H9 (cell line): Measurements from ENCODE around the gene CDK6. TPM values are rescaled to one million over a fixed set of nuclear protein-coding genes. Genes with fewer than 3 reads are reported as not detected.
A peak's percentile ranks its signal among the peaks of the same experiment; 100 is the strongest.
"Not testable (repeated sequence)": the region's sequence is repeated elsewhere in the genome, so short reads cannot be mapped to it uniquely, and the experiment has no call there.

Experiments
- DNase-seq: peaks from one replicate; pipeline ENCODE4 v3.0.0-alpha.2; 2017
- H2AFZ ChIP-seq: one replicate; pipeline ENCODE4 v1.6.1; 2013; ENCODE audit warnings: mild to moderate bottlenecking, low read length, control low read depth, moderate library complexity
- H2AK5ac ChIP-seq: 2 replicates; pipeline ENCODE4 v1.6.1; 2013; ENCODE audit warnings: low read length, control low read depth, mixed read lengths; ENCODE audit not compliant: insufficient read length
- H2BK120ac ChIP-seq: one replicate; pipeline ENCODE4 v1.6.1; 2013; ENCODE audit warnings: low read depth, mild to moderate bottlenecking, low read length, control low read depth, inconsistent platforms; ENCODE audit not compliant: poor library complexity, severe bottlenecking
- H2BK12ac ChIP-seq: 2 replicates; pipeline ENCODE4 v1.6.1; 2013; ENCODE audit warnings: low read length, control low read depth, mixed read lengths, low read depth; ENCODE audit not compliant: insufficient read length
- H2BK15ac ChIP-seq: 2 replicates; pipeline ENCODE4 v1.6.1; 2013; ENCODE audit warnings: low read depth, low read length, control low read depth
- H2BK20ac ChIP-seq: one replicate; pipeline ENCODE4 v1.6.1; 2013; ENCODE audit warnings: low read depth, mild to moderate bottlenecking, low read length, control low read depth, inconsistent platforms; ENCODE audit not compliant: poor library complexity, severe bottlenecking
- H2BK5ac ChIP-seq: 2 replicates; pipeline ENCODE4 v1.6.1; 2013; ENCODE audit warnings: low read length, control low read depth, mixed read lengths; ENCODE audit not compliant: insufficient read length
- H3K14ac ChIP-seq: 2 replicates; pipeline ENCODE4 v1.6.1; 2013; ENCODE audit warnings: low read length, control low read depth; ENCODE audit not compliant: insufficient read depth
- H3K18ac ChIP-seq: 2 replicates; pipeline ENCODE4 v1.6.1; 2013; ENCODE audit warnings: low read depth, mild to moderate bottlenecking, mixed read lengths, low read length, control low read depth; ENCODE audit not compliant: insufficient read length
- H3K23ac ChIP-seq: 2 replicates; pipeline ENCODE4 v1.6.1; 2013; ENCODE audit warnings: low read length, control low read depth, mixed read lengths, low read depth; ENCODE audit not compliant: insufficient read length
- H3K23me2 ChIP-seq: 2 replicates; pipeline ENCODE4 v1.6.1; 2013; ENCODE audit warnings: low read depth, mild to moderate bottlenecking, mixed read lengths, low read length, control low read depth; ENCODE audit not compliant: insufficient read length, poor library complexity, severe bottlenecking
- H3K27ac ChIP-seq: 2 replicates; pipeline ENCODE4 v1.5.1; 2013; ENCODE audit warnings: low read length, control low read depth, mixed read lengths, low read depth; ENCODE audit not compliant: insufficient read length
- H3K27me3 ChIP-seq: 2 replicates; pipeline ENCODE4 v1.6.1; 2013; ENCODE audit warnings: low read length, control low read depth, inconsistent platforms; ENCODE audit not compliant: insufficient read depth
- H3K4ac ChIP-seq: 2 replicates; pipeline ENCODE4 v1.6.1; 2013; ENCODE audit warnings: low read depth, mild to moderate bottlenecking, control low read depth, inconsistent platforms, low read length, moderate library complexity
- H3K4me1 ChIP-seq: 2 replicates; pipeline ENCODE4 v1.6.1; 2013; ENCODE audit warnings: low read length, control low read depth, inconsistent platforms; ENCODE audit not compliant: insufficient read depth
- H3K4me2 ChIP-seq: 2 replicates; pipeline ENCODE4 v1.6.1; 2013; ENCODE audit warnings: low read length, control low read depth, mixed read lengths; ENCODE audit not compliant: insufficient read length, insufficient read depth
- H3K56ac ChIP-seq: 2 replicates; pipeline ENCODE4 v1.6.1; 2013; ENCODE audit warnings: low read depth, mild to moderate bottlenecking, mixed read lengths, low read length, control low read depth; ENCODE audit not compliant: insufficient read length
- H3K79me1 ChIP-seq: 2 replicates; pipeline ENCODE4 v1.6.1; 2013; ENCODE audit warnings: low read depth, mild to moderate bottlenecking, moderate library complexity, low read length, control low read depth, inconsistent platforms; ENCODE audit not compliant: insufficient read depth, poor library complexity, severe bottlenecking
- H3K79me2 ChIP-seq: 2 replicates; pipeline ENCODE4 v1.6.1; 2013; ENCODE audit warnings: low read length, control low read depth, inconsistent platforms; ENCODE audit not compliant: insufficient read depth
- H3K9ac ChIP-seq: 2 replicates; pipeline ENCODE4 v1.6.1; 2013; ENCODE audit warnings: low read length, control low read depth, mixed read lengths; ENCODE audit not compliant: insufficient read length; ENCODE audit errors: extremely low read depth
- H3K9me3 ChIP-seq: one replicate; pipeline ENCODE4 v1.6.1; 2013; ENCODE audit warnings: low read depth, low read length, inconsistent platforms; ENCODE audit not compliant: control insufficient read depth
- H3T11ph ChIP-seq: one replicate; pipeline ENCODE4 v1.6.1; 2013; ENCODE audit warnings: mild to moderate bottlenecking, low read length, control low read depth, inconsistent platforms
- H4K20me1 ChIP-seq: one replicate; pipeline ENCODE4 v1.6.1; 2013; ENCODE audit not compliant: control insufficient read depth, insufficient read length, insufficient read depth
- H4K5ac ChIP-seq: 2 replicates; pipeline ENCODE4 v1.6.1; 2013; ENCODE audit warnings: low read depth, mild to moderate bottlenecking, mixed read lengths, low read length, control low read depth; ENCODE audit not compliant: insufficient read length
- H4K8ac ChIP-seq: replicated peaks from 2 replicates; pipeline ENCODE4 v1.6.1; 2013; ENCODE audit warnings: low read length, control low read depth, mixed read lengths, low read depth; ENCODE audit not compliant: insufficient read length
- H4K91ac ChIP-seq: 2 replicates; pipeline ENCODE4 v1.6.1; 2013; ENCODE audit warnings: low read depth, mild to moderate bottlenecking, moderate library complexity, mixed read lengths, low read length, control low read depth; ENCODE audit not compliant: insufficient read length
- H3K27ac Mint-ChIP-seq, 3 experiments: 2 replicates in 2 of 3; 3 replicates in 1 of 3; pipeline ENCODE4 v1.8.0; 2020 to 2021; ENCODE audit warnings: mixed read lengths in 3 of 3, mild to moderate bottlenecking in 1 of 3, moderate library complexity in 1 of 3
- H3K27me3 Mint-ChIP-seq: 2 replicates; pipeline ENCODE4 v1.8.0; 2021; ENCODE audit warnings: low read depth, mild to moderate bottlenecking, moderate library complexity, mixed read lengths
- H3K36me3 Mint-ChIP-seq, 3 experiments: 2 replicates in 2 of 3; 3 replicates in 1 of 3; pipeline ENCODE4 v1.8.0; 2020 to 2021; ENCODE audit warnings: low read depth in 3 of 3, mixed read lengths in 3 of 3; ENCODE audit not compliant: insufficient read depth in 1 of 3
- H3K4me1 Mint-ChIP-seq, 2 experiments: 2 replicates each; pipeline ENCODE4 v1.8.0; 2020; ENCODE audit warnings: mixed read lengths in 2 of 2
- H3K4me3 Mint-ChIP-seq, 2 experiments: 2 replicates in 1 of 2; 3 replicates in 1 of 2; pipeline ENCODE4 v1.8.0; 2020 to 2021; ENCODE audit warnings: mild to moderate bottlenecking in 2 of 2, mixed read lengths in 2 of 2, moderate library complexity in 1 of 2
- H3K9me3 Mint-ChIP-seq, 2 experiments: 2 replicates in 1 of 2; 3 replicates in 1 of 2; pipeline ENCODE4 v1.8.0; 2020; ENCODE audit warnings: mild to moderate bottlenecking in 2 of 2, mixed read lengths in 2 of 2, moderate library complexity in 1 of 2
- WGBS: extraction: QIAGEN DNeasy Blood & Tissue Kit; methylation state at CpG from one replicate; pipeline ENCODE4 v1.1.7; 2013; ENCODE audit warnings: missing lambda C conversion rate, low lambda C conversion rate, mixed read lengths; ENCODE audit not compliant: insufficient read length; ENCODE audit errors: extremely low coverage; 5-methylcytosine and 5-hydroxymethylcytosine counted together
- long read RNA-seq: library from polyadenylated mRNA; unstranded; transcript quantifications from one replicate; pipeline ENCODE4 v2.0.0, GENCODE V29; 2020
- total RNA-seq: library from RNA; stranded (reverse); gene quantifications from 2 replicates; pipeline ENCODE4 v1.2.1, GENCODE V29; 2021
- TF ChIP-seq, protein P1 (sequence below): fragments of 200-600 bp; sonication (generic); conservative IDR thresholded peaks from 3 replicates; pipeline ENCODE4 v1.8.0; 2021; ENCODE audit warnings: antibody characterized with exemption, mild to moderate bottlenecking

CDK6 gene
- 30.0 and 32.4 TPM in 2 replicates for total RNA-seq
- long read RNA-seq, full-length matches to known transcripts = 7 of 30 reads
- long read RNA-seq, partial matches to known transcripts = 12 of 30 reads
- long read RNA-seq, other reads (novel, unspliced or antisense) = 11 of 30 reads

GRCh38 chr7:92836489-92836999, at the start of gene CDK6:
Gene CDK6, minus strand, starts transcription at chr7:92836573. Its CDS starts 3,250 bp downstream, at chr7:92833323.
- H3K4ac ChIP-seq = no peak within 1 kb of the TSS
- no peaks in the 10 kb centered on the region for H3K9me3 ChIP-seq
- no peak within 1 kb of the TSS for H2AK5ac ChIP-seq
- no peak within 1 kb of the TSS for H2BK12ac ChIP-seq
- Mint-ChIP-seq H3K4me1 (peaks cover 27 to 36% of the 10 kb centered on the region in 2 experiments), H3K9me3 (no peaks in the 10 kb centered on the region; a peak in 3 of 5 replicates), H3K27me3 (peaks cover 52% of the 10 kb centered on the region), H3K4me3 (peak within 1 kb of the TSS; percentile 90 to 99), H3K36me3 (no peaks in the 10 kb centered on the region; a peak in 1 of 7 replicates), H3K27ac (peak within 1 kb of the TSS in 1 of 3 experiments; percentile 72; a peak in 3 of 7 replicates)
- H3K79me1 ChIP-seq = no peaks in the 10 kb centered on the region
- no peak within 1 kb of the TSS for H3K23ac ChIP-seq
- H3K79me2 ChIP-seq = no peaks in the 10 kb centered on the region
- H2BK120ac ChIP-seq = no peak within 1 kb of the TSS
- no peak within 1 kb of the TSS for H4K8ac ChIP-seq
- H3K14ac ChIP-seq = no peak within 1 kb of the TSS
- H2BK15ac ChIP-seq = no peak within 1 kb of the TSS
- no peak within 1 kb of the TSS for H3T11ph ChIP-seq
- no peak within 1 kb of the TSS for H2BK20ac ChIP-seq
- no peaks in the 10 kb centered on the region for H4K20me1 ChIP-seq
- H4K91ac ChIP-seq = no peak within 1 kb of the TSS
- WGBS = no CpG with 5 or more reads among the region's 54 CpGs
- peak within 1 kb of the TSS; percentile 97 for H3K4me2 ChIP-seq
- H3K27ac ChIP-seq = no peak within 1 kb of the TSS
- peak; percentile 67 for DNase-seq
- no peak within 1 kb of the TSS for H3K18ac ChIP-seq
- no peak within 1 kb of the TSS for H3K56ac ChIP-seq
- H2BK5ac ChIP-seq = no peak within 1 kb of the TSS
- no peaks in the 10 kb centered on the region; the same call in 1 of the 2 replicates for H3K4me1 ChIP-seq
- H3K23me2 ChIP-seq = peaks cover 35% of the 10 kb centered on the region
- H3K27me3 ChIP-seq = peaks cover 4% of the 10 kb centered on the region; the same call in 1 of the 2 replicates
- H2AFZ ChIP-seq = no peak within 1 kb of the TSS
- TF ChIP-seq, protein P1, sequence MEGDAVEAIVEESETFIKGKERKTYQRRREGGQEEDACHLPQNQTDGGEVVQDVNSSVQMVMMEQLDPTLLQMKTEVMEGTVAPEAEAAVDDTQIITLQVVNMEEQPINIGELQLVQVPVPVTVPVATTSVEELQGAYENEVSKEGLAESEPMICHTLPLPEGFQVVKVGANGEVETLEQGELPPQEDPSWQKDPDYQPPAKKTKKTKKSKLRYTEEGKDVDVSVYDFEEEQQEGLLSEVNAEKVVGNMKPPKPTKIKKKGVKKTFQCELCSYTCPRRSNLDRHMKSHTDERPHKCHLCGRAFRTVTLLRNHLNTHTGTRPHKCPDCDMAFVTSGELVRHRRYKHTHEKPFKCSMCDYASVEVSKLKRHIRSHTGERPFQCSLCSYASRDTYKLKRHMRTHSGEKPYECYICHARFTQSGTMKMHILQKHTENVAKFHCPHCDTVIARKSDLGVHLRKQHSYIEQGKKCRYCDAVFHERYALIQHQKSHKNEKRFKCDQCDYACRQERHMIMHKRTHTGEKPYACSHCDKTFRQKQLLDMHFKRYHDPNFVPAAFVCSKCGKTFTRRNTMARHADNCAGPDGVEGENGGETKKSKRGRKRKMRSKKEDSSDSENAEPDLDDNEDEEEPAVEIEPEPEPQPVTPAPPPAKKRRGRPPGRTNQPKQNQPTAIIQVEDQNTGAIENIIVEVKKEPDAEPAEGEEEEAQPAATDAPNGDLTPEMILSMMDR = no peak
- no peak within 1 kb of the TSS for H4K5ac ChIP-seq
- H3K9ac ChIP-seq = peak within 1 kb of the TSS; percentile 52

GRCh38 chr7:92886039-92886438, 49.7 kb upstream of the CDK6 start:
- not testable (repeated sequence) for H3K23me2 ChIP-seq, H3K14ac ChIP-seq, H2BK20ac ChIP-seq, H3K4me1 Mint-ChIP-seq, H2BK120ac ChIP-seq, H3K27ac Mint-ChIP-seq, H4K91ac ChIP-seq, H2AFZ ChIP-seq, H4K8ac ChIP-seq, H2BK12ac ChIP-seq, H4K5ac ChIP-seq, H3K56ac ChIP-seq, H2AK5ac ChIP-seq, H3K9me3 ChIP-seq, H3K4ac ChIP-seq, H3K79me1 ChIP-seq, H3K36me3 Mint-ChIP-seq, H3K27ac ChIP-seq, H3K27me3 ChIP-seq, H3K4me1 ChIP-seq, H3K23ac ChIP-seq, H3K79me2 ChIP-seq, H3T11ph ChIP-seq, H4K20me1 ChIP-seq, H2BK5ac ChIP-seq, H3K9me3 Mint-ChIP-seq, H3K9ac ChIP-seq, H3K4me2 ChIP-seq, H3K4me3 Mint-ChIP-seq, H2BK15ac ChIP-seq, H3K18ac ChIP-seq, DNase-seq
- WGBS = no CpG with 5 or more reads among the region's 2 CpGs
- H3K27me3 Mint-ChIP-seq = peaks cover 24% of the 10 kb centered on the region
